GM21723 (cell line): ENCODE measurements around the gene TVP23A.
A peak's percentile ranks its signal among the peaks of the same experiment; 100 is the strongest.
"Not testable (repeated sequence)": the region's sequence is repeated elsewhere in the genome, so short reads cannot be mapped to it uniquely, and the experiment has no call there.

Source experiments
- ATAC-seq: cut with Tn5 transposase; IDR thresholded peaks from one replicate; pipeline ENCODE4 v1.9.1; 2021; ENCODE audit warnings: mild to moderate bottlenecking, moderate library complexity; ENCODE audit not compliant: unreplicated experiment

Gene TVP23A

GRCh38 chr16:10836174-10836853, 17.7 kb upstream of the TVP23A start:
- no peak for ATAC-seq

DNA sequence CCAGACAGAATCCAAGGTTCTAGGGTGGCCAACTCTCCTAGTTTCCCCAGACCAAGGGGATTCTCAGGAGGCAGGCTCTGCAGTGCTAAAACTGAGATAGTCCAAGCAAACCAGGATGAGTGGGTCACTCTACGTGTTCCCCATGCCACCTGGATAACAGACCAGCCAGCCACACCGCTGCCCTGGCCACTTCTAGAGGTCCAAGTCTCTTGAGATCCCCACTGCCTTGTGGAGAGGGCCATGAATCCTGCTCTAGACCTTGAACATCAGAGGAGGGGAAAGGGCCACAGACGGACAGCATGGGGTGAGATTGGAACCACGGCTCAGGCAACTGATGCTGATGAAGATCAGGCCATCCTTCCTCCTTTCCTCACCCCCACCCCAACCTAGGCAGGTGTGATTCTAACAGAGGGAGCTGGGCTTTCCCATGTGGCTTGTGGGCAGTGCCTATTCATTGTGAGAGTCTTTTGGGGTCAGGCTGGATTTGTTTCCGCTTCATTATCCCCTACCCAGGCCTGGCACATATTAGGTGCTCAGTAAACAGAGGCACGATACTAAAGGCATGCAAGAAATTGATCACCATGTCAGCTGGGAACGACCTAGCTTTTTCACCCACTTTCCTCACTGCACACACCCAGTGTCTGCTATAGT, 16.8 kb upstream of the TVP23A start:
- ATAC-seq = peak; percentile 57

DNA sequence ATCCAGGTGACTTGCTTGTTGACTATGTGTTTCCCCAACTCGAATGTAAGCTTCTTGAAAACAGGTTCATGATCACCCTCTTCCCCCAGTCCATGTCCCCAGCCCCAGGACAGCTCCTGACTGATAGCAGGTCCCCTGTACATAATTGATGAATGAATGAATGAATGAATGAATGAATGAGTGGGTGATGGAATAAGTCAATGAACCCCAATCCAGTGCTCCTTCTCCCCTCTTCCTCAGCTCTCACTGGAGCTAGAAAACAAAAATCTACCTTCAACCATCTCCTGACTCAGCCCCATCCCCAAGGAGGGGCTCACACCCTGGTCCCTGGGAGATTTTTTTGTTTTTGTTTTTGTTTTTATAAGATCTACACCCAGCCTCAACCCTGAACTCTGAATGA, 16.2 kb upstream of the TVP23A start:
- no peak for ATAC-seq

- ATAC-seq = no peak
Observed at GRCh38 chr16:10834130-10834529, 15.5 kb upstream of the TVP23A start.

GRCh38 chr16:10833271-10833670, 14.7 kb upstream of the TVP23A start:
- no peak for ATAC-seq

- ATAC-seq = no peak
Observed at GRCh38 chr16:10831894-10832886, 13.6 kb upstream of the TVP23A start.

GRCh38 chr16:10830240-10830639, 11.6 kb upstream of the TVP23A start:
- ATAC-seq = not testable (repeated sequence)

DNA sequence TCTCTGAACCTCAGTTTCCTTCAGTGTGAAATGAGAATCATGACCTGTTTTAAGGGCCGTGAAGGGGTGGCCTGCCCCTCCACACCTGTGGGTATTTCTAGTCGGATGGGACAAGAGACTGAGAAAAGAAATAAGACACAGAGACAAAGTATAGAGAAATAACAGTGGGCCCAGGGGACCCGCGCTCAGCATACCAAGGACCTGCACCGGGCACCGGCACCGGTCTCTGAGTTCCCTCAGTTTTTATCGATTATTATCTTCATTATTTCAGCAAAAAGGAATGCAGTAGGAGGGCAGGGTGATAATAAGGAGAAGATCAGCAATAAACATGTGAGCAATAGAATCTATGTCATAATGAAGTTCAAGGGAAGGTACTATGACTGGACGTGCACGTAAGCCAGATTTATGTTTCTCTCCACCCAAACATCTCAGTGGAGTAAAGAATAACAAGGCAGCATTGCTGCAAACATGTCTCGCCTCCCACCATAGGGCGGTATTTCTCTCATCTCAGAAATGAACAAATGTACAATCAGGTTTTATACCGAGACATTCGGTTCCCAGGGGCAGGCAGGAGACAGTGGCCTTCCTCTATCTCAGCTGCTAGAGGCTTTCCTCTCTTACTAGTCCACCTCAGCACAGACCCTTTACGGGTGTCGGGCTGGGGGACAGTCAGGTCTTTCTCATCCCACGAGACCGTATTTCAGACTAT, 10.9 kb upstream of the TVP23A start:
- ATAC-seq = not testable (repeated sequence)

DNA sequence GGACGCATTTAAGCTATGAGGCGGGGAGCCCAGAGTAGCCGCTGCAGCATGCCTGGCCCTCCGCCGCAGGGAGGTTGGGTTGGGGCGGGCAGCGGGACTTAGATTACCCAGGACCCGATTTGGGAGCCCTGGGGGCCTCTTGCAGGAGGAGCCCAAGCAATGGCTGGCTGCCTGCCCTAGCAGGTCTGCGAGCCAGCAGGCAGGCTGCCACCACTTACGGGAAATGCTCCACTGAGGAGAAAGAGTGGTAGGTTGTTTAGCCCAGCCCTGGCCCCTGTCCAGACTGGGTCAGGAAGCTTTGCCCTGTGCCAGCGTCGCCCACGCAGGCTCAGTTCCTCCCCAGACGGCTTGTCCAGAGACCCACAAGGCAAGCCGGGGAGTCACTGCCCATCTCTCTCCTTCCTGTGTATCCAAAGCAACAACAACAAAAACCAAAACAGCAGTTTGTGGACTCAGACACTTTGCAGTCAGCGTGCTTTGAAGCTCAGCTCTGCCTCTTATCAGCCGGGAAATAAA, 10.3 kb upstream of the TVP23A start:
- ATAC-seq = no peak

GRCh38 chr16:10827691-10828341, 9.2 kb upstream of the TVP23A start:
- no peak for ATAC-seq

DNA sequence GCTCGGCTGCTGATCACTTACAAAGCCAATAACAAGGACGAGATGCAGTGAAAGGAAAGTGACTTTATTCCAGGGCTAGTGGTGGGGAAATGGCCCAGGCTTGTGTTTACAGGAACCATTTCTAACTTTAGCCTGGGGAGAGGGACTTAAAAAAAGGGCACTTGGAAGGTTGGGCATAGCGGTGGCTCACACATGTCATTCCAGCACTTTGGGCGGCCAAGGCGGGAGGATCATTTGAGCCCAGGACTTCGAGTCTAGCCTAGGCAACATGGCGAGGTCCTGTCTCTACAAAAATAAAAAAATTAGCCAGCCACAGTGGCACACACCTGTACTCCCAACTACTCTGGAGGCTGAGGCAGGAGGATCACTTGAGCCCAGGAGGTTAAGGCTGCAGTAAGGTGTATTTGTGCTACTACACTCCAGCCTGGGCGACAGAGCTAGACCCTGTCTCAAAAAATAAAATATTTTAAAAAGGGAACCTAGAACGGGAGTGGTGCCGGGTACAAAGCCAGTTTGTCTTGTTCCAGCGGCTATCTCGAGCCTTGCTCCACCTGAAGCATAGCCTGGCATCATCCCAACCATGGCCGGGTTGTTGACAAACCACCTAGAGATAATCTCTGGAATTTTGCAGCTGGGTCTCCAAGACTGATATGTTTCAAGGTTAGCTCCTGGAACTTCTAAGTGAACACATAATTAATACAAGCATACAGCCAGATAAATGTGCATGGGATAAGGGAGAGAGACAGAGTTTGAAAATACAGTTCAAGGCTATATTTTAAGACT, 5.7 kb upstream of the TVP23A start:
- no peak for ATAC-seq

DNA sequence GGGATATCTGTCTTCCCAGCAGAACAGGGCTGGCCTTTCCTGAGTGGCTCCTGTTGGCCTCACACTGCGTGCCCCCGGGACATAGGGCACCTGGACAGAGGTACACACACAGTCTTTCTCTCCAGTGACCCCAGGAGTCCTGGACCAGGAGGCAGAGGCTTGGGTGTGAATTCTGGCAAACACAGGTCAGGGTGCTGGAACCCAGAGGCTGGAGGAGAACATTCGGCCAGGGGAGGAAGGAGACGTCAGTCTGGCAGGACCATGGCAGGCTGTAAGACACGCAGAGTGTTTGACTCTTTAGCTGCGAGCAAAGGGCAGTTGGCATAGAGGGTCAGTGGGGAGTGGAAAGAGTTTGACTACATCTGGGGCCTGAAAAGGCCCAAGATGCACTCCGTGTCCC, 4.1 kb upstream of the TVP23A start:
- ATAC-seq = no peak

- no peak for ATAC-seq
Observed at GRCh38 chr16:10820546-10820945, 2.0 kb upstream of the TVP23A start.

GRCh38 chr16:10817514-10817913, 1.1 kb downstream of the TVP23A start:
- ATAC-seq = no peak

- no peak for ATAC-seq
Observed at GRCh38 chr16:10813099-10813455, 5.5 kb downstream of the TVP23A start.

DNA sequence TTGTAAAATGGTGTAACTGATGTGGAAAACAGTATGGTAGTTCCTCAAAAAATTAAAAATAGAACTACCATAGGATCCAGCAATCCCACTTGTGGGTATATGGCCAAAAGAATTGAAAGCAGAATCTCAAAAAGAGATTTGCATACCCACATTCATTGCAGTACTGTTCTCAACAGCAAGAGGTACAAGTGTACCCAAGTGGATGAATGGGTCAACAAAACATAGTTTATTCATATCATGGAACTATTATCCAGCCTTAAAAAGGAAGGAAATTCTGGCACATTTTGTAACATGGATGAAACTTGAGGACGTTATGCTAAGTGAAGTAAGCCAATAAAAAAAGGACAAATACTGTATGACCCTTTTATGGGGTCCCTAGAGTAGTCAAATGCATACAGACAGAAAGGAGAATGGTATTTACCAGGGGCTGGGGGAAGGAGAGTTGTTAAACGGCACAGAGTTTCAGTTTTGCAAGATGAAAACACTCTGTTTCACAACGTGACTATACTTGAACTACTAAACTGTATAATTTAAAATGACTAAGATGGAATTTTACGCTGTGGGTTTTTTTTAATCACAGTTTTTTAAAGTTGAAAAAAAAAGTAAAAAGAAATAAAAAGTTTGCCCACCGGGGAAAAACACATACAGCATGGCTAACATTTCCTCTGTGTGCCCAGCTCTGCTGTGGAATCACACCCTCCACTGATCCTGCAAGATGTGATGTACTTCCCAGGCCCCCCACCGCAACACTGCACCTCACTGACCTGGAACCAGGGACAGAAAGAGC, 6.1 kb downstream of the TVP23A start:
- peak; percentile 84 for ATAC-seq

GRCh38 chr16:10809706-10810105, 8.9 kb downstream of the TVP23A start:
- ATAC-seq = no peak

DNA sequence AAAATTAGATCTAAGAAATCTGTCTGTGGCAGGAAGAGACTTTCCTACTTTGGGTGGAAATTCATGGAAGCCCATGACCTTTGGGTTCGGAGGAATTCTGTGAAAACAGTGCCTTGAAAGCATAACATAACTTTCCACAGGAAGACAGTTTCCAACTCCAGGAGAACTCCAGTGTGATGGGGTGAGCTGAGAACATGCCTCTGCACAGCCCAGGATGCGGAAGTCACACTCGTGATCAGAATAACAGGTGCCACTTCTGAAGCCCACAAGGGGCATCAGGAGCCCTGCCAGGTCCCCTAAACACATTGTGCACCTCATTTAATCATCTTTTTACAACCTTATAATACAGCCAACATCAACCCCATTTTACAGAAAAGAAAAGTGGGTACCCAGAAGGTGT, 9.7 kb downstream of the TVP23A start:
- ATAC-seq = no peak

- ATAC-seq = no peak
Observed at GRCh38 chr16:10808218-10808617, 10.4 kb downstream of the TVP23A start.
